Nephron progenitor cell (in vitro differentiated cells): ENCODE data around the gene SYT13.

Source experiments
- DNase-seq: peaks from one replicate; pipeline ENCODE4 v3.0.0; 2021
- H3K27ac Mint-ChIP-seq: 2 replicates; pipeline ENCODE4 v1.8.0; 2021; ENCODE audit warnings: mild to moderate bottlenecking, moderate library complexity, mixed read lengths
- H3K27me3 Mint-ChIP-seq: 2 replicates; pipeline ENCODE4 v1.8.0; 2021; ENCODE audit warnings: mild to moderate bottlenecking, low read depth, mixed read lengths; ENCODE audit not compliant: poor library complexity
- H3K36me3 Mint-ChIP-seq: 2 replicates; pipeline ENCODE4 v1.8.0; 2021; ENCODE audit warnings: low read depth, mixed read lengths
- H3K4me1 Mint-ChIP-seq: 2 replicates; pipeline ENCODE4 v1.8.0; 2021; ENCODE audit warnings: mixed read lengths
- H3K4me3 Mint-ChIP-seq: 2 replicates; pipeline ENCODE4 v1.8.0; 2021; ENCODE audit warnings: mild to moderate bottlenecking, moderate library complexity, mixed read lengths
- H3K9me3 Mint-ChIP-seq: 2 replicates; pipeline ENCODE4 v1.8.0; 2021; ENCODE audit warnings: mild to moderate bottlenecking, moderate library complexity, mixed read lengths
- TF ChIP-seq, protein P1 (sequence below): fragments of 200-600 bp; sonication (generic); IDR thresholded peaks from 2 replicates; pipeline ENCODE4 v1.5.0; 2021; ENCODE audit warnings: antibody characterized with exemption

SYT13 gene

DNA sequence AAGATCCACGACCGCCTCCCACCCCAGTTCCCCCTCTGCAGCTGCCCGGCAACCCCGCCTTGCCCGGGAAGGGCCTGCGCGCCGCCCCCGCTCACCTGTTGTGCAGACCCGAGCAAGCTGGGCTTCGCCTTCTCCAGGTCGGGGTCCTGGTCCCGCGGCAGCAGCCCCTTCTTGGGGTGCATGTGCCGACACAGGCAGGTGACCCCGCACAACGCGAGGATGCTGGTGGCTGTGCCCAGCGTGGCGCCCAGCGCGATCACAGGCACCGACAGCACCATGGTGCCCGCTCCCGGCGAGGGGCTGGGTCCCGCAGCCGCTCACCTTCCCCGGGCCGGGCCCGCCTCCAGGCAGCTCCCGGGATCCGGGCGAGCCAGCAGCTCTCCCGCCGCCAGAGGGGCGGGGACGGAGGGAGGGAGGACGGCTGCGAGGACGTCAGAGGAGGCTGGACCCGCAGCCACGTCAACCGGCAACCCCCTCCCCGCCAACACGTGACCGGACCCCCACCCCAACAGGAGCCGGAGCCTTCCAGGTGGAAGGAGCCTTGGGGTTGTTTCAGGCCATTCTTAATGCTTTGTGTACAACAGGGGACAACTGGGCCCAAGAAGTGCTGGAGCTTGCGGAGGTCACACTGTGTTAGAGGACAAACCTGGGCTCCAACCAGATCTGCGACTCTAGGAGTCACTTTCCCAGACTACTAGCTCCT lies at the start of gene SYT13:
SYT13 (minus strand) TSS at position 412 of the 703 bp plus-strand sequence; CDS start at position 278, 134 bp downstream.
- Mint-ChIP-seq H3K27ac (no peak within 1 kb of the TSS), H3K9me3 (peaks cover 18% of the 10 kb centered on the region), H3K4me1 (peaks cover 32% of the 10 kb centered on the region), H3K27me3 (peaks cover 86% of the 10 kb centered on the region), H3K4me3 (peak within 1 kb of the TSS; percentile 81), H3K36me3 (no peaks in the 10 kb centered on the region)
- TF ChIP-seq, protein P1, sequence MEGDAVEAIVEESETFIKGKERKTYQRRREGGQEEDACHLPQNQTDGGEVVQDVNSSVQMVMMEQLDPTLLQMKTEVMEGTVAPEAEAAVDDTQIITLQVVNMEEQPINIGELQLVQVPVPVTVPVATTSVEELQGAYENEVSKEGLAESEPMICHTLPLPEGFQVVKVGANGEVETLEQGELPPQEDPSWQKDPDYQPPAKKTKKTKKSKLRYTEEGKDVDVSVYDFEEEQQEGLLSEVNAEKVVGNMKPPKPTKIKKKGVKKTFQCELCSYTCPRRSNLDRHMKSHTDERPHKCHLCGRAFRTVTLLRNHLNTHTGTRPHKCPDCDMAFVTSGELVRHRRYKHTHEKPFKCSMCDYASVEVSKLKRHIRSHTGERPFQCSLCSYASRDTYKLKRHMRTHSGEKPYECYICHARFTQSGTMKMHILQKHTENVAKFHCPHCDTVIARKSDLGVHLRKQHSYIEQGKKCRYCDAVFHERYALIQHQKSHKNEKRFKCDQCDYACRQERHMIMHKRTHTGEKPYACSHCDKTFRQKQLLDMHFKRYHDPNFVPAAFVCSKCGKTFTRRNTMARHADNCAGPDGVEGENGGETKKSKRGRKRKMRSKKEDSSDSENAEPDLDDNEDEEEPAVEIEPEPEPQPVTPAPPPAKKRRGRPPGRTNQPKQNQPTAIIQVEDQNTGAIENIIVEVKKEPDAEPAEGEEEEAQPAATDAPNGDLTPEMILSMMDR = no peak
- DNase-seq = peak; percentile 79

DNA sequence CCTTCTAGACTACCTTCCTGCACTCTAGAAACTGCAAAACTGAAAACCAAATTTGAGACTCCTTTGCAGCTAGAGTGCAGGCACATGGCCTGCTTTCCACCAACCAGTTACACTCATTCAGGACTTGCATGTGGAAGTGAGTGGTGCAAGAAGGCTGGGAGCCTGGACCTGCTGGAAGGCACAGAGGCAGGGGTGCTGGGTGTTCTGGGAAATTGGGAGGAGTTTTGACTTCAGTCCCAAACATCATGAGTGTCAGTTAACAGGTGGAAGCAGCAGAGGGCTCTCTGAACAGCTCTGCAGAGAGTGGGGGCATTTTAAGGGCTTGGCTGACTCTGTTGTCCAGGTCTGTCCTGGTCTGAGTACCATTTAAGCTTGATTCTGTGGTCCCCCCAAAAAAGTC lies 49.3 kb upstream of the SYT13 start:
- no peak overlapping the region for H3K4me3 Mint-ChIP-seq
- H3K36me3 Mint-ChIP-seq = no peaks in the 10 kb centered on the region
- H3K4me1 Mint-ChIP-seq = peaks cover 29% of the 10 kb centered on the region
- H3K27ac Mint-ChIP-seq = no peak overlapping the region
- TF ChIP-seq, protein P1 = no peak
- no peaks in the 10 kb centered on the region for H3K9me3 Mint-ChIP-seq
- DNase-seq = no peak
- H3K27me3 Mint-ChIP-seq = peaks cover 21% of the 10 kb centered on the region

- no peak overlapping the region for H3K27ac Mint-ChIP-seq
- H3K4me1 Mint-ChIP-seq = peaks cover 23% of the 10 kb centered on the region
- TF ChIP-seq, protein P1 = no peak
- no peak for DNase-seq
- H3K27me3 Mint-ChIP-seq = peaks cover 25% of the 10 kb centered on the region
- H3K9me3 Mint-ChIP-seq = no peaks in the 10 kb centered on the region
- H3K36me3 Mint-ChIP-seq = no peaks in the 10 kb centered on the region
- no peak overlapping the region for H3K4me3 Mint-ChIP-seq
Observed at GRCh38 chr11:45334836-45335235, 48.7 kb upstream of the SYT13 start.

DNA sequence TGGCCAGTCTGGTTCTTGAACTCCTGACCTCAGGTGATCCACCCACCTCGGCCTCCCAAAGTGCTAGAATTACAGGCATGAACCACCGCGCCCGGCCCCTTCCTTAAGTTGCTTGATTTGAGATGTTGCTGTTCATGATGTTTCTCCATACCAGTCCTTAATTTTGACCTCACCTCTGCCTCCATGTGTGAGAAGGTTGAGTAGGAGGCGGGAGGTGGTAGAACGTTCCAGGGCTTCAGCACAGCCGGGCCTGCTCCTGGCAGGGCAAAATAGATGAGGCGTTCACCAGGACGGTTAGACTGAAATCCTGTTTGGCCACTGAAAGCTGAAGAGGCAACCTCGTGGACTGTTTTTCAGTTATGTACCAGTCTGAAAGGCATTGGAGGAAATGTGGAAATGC lies 48.3 kb upstream of the SYT13 start:
- H3K36me3 Mint-ChIP-seq = no peaks in the 10 kb centered on the region
- TF ChIP-seq, protein P1 = no peak
- peaks cover 19% of the 10 kb centered on the region for H3K4me1 Mint-ChIP-seq
- H3K27me3 Mint-ChIP-seq = peaks cover 28% of the 10 kb centered on the region
- H3K9me3 Mint-ChIP-seq = no peaks in the 10 kb centered on the region
- H3K27ac Mint-ChIP-seq = no peak overlapping the region
- DNase-seq = no peak
- H3K4me3 Mint-ChIP-seq = no peak overlapping the region

DNA sequence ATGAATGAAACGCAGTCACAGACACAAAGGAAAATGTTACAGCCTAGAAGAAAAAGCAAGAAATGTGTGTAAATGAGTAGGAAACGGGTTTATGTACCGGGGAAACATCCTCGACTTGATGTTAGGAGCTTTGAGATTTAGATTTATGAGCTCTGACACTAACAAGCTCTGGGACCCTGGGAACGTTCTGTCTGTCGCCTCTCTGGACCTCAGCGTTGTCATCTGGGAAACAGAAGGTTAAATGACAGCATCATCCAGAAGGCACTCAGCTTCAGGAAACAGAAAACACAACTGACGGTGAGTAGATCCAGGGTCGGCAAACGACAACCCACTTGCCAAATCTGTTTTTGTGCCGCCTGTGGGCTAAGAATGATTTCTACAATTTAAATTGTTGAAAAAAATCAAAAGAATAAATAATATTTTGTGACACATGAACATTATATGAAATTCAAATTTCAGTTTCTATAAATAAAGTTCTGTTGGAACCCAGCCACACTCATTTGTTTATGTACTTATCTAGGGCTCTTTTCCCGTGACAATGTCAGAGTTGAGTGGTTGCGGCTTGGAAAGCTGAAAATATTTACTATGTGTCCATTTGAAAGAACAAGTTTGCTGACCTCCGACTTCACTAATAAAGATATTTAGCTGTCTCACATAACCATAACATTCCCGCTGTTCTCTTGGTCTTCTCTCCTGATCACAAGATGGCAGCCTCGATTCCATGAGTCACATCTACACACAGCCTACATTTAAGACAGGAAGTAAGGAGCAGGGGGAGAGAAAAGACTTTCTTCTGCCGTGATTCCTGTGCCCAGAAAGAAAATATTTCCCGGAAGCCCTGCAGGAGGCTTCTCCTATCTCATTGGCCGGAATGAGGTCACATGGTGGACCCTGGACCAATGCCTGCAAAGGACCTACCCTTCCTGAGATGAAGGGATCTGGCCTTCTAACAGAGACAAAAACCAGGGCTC lies 47.1 kb upstream of the SYT13 start:
- H3K27me3 Mint-ChIP-seq = peaks cover 32% of the 10 kb centered on the region
- H3K4me3 Mint-ChIP-seq = no peak overlapping the region
- DNase-seq = no peak
- H3K4me1 Mint-ChIP-seq = peaks cover 19% of the 10 kb centered on the region
- H3K9me3 Mint-ChIP-seq = peaks cover 4% of the 10 kb centered on the region
- TF ChIP-seq, protein P1 = no peak
- no peak overlapping the region for H3K27ac Mint-ChIP-seq
- H3K36me3 Mint-ChIP-seq = no peaks in the 10 kb centered on the region
